Measurements from ENCODE around the gene RUSF1.
"Not testable (repeated sequence)": the region's sequence is repeated elsewhere in the genome, so short reads cannot be mapped to it uniquely, and the experiment has no call there.

Gene RUSF1

DNA sequence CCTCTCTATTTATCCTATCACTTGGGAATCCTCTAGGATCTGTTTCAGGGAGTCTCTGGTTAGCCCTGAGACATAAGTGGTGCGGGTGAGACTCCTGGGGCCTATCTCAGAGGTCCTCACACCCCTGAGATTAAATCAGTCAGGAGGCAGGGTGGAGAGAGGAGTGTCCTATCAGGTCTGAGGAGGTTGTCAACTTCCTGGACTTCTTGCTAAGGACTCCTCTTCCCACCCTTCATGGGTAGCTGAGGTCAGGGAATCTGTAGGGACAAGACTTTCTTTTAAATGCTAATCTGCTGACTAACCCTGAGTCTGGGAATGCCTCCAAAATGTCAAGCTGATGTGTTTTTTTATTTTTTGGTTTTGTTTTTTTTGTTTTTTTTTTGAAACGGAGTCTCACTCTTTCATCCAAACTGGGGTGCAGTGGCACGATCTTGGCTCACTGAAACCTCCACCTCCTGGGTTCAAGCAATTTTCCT lies 55.5 kb downstream of the RUSF1 start:
- DNase-seq (ENCODE audit: low read depth) = no peak

DNA sequence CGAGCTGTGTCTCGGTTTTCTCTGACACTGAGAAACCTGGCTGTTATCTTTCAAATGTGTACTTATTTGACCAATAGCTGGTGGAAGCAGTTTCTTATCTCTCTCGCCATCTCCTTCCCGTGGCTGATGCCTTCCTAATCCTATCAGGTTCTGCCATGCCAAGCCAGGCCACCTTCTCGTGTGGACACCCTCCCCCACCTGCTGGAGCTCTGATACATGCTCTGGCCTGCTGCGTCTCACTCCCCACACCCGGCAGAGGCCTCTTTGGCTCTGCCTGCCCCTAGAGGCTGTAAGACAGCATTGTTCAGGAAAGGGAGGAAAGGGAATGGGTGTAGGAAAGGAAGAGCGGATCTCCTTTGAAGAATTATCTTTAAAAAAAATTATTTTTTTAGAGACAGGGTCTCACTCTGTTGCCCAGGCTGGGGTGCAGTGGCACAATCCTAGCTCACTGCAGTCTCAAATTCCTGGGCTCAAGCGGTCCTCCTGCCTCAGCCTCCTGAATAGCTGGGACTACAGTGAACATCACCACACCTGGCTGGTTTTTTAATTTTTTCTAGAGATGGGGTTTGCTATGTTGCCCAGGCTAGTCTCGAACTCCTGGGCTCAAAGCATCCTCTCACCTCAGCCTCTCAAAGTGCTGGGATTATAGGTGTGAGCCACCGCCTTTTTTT lies 56.4 kb downstream of the RUSF1 start:
- DNase-seq (ENCODE audit: low read depth) = no peak

DNA sequence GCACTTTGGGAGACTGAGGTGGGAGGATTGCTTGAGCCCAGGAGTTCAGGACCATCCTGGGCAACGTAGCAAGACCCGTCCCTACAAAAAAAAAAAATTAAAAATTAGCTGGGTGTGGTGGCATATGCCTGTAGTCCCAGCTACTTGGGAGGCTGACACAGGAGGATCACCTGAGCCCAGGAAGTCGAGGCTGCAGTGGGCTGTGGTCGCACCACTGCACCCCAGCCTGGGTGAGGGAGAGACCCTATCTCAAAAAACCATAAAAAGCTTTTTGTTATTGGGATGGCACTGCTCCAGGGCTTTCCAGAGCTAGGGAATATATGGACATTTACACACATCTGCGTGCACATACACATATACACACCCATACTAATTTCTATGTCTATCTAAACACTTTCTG lies 57.0 kb downstream of the RUSF1 start:
- no peak for DNase-seq (ENCODE audit: low read depth)

DNA sequence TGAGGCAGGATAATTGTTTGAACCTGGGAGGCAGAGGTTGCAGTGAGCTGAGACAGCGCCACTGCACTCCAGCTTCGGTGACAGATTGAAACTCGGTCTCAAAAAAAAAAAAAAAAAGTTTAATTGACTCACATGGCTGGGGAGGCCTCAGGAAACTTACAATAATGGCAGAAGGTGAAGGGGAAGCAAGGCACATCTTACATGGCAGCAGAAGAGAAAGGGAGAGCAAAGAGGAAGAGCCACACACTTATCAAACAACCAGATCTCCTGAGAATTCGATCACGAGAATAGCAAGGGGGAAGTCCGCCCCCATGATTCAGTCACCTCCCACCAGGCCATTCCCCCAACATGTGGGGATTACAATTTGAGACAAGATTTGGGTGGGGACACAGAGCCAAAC lies 62.3 kb downstream of the RUSF1 start:
- not testable (repeated sequence) for DNase-seq (ENCODE audit: low read depth)

DNA sequence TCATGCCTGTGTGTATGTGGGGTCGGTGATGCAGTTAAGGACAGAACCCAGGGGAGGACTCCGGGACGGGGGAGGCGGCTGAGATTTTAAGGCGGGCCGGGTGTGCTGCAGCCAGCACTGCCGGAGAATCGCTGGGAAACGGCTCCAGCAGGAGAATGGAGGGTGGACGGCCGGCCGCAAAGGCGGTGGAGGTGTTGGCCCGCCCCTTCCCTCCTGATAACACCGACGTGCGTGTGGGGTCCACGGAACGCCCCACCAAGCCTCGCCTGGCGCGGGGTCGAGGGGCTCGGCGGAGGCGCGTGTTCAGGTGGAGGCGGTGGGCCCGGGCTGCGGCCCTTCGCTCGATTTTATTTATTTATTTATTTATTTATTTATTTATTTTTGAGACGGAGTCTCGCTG lies 66.2 kb downstream of the RUSF1 start:
- no peak for DNase-seq (ENCODE audit: low read depth)

DNA sequence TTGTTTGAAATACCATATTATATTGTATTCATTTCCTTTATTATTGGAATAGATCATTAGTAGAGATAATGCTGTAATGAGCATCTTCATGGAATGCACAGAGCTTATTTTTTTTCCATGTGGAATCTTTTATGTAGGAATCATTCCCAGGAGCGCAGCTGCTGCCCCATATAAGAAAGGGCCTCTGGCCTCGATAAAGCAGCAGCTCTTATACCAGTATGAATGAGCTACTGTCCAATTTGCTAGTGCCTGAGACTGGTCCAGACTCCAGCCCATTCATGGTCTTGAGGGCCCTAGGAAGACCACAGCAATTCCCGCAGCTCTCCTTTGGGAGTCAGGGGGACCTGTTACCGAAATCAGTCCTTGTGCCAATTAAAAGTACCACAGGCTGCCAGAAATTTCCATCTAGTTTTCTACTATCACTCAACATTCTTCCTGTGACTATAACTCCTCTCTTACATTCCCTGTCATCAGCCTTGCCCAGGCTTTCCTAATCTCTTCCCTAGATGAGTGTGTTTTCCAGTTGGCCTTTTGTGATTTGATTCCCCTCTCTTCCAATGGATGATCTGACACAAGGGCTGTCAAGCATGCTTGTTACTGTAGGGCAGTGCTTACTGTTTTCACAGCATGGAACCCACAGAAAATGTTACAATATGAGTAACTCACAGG lies 67.5 kb downstream of the RUSF1 start:
- no peak for DNase-seq (ENCODE audit: low read depth)

DNA sequence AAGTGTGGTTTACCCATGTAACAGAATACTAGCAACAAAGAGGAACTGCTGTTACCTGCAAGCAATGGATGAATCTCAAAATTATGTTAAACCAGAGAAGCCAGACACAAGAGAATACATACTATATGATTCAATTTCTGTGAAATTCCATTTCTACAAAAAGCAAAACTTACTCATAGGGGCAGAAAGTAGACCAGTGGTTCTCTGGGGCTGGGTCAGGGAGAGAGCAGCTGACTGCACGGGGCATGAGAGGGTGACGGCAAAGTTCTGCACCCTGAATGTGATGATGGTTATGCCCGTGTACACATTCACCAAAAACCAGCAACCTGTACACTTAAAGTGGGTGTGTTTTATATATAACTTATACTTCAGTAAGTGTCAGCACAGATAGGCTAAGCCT lies 68.7 kb downstream of the RUSF1 start:
- no peak for DNase-seq (ENCODE audit: low read depth)

All from T-helper 22 cell (primary cell).